ENCODE measurements around the gene CCDC14.
"Not testable (repeated sequence)": the region's sequence is repeated elsewhere in the genome, so short reads cannot be mapped to it uniquely, and the experiment has no call there.

The CCDC14 gene

GRCh38 chr3:123960781-123961507 is at the start of gene CCDC14:
Gene CCDC14, minus strand, starts transcription at chr3:123961229. Its CDS starts 56 bp downstream, at chr3:123961173.
- DNase-seq (ENCODE audit: low spot score in 2 of 2) (peak; percentile 56 to 86), ATAC-seq (peak; percentile 93)
- peak within 1 kb of the TSS; percentile 96 for H3K27ac Mint-ChIP-seq
- peaks cover 10% of the 10 kb centered on the region for H3K36me3 Mint-ChIP-seq
- H3K4me3 Mint-ChIP-seq = peak within 1 kb of the TSS; percentile 90
- no peaks in the 10 kb centered on the region for H3K9me3 Mint-ChIP-seq
- peaks cover 14% of the 10 kb centered on the region for H3K4me1 Mint-ChIP-seq

GRCh38 chr3:124008321-124008720 is 47.3 kb upstream of the CCDC14 start:
- not testable (repeated sequence) for H3K4me1 Mint-ChIP-seq; H3K27ac Mint-ChIP-seq; H3K36me3 Mint-ChIP-seq; H3K9me3 Mint-ChIP-seq; ATAC-seq; H3K4me3 Mint-ChIP-seq; DNase-seq (ENCODE audit: low spot score in 2 of 2)

- Mint-ChIP-seq H3K9me3 (no peaks in the 10 kb centered on the region), H3K4me1 (no peaks in the 10 kb centered on the region), H3K27ac (no peak overlapping the region), H3K36me3 (no peaks in the 10 kb centered on the region), H3K4me3 (no peak overlapping the region)
- no peak for DNase-seq (ENCODE audit: low spot score in 2 of 2)
- no peak for ATAC-seq
These were observed 46.2 kb upstream of the CCDC14 start for GRCh38 chr3:124007186-124007585.

GRCh38 chr3:124002405-124003079 is 41.5 kb upstream of the CCDC14 start:
- not testable (repeated sequence) for ATAC-seq, H3K4me1 Mint-ChIP-seq, H3K9me3 Mint-ChIP-seq

GRCh38 chr3:124001366-124001765 is 40.3 kb upstream of the CCDC14 start:
- ATAC-seq; DNase-seq (ENCODE audit: low spot score in 2 of 2); H3K4me3 Mint-ChIP-seq; H3K27ac Mint-ChIP-seq; H3K4me1 Mint-ChIP-seq; H3K36me3 Mint-ChIP-seq; H3K9me3 Mint-ChIP-seq: not testable (repeated sequence)

More at GRCh38 chr3:124002405-124003079, 41.5 kb upstream of the CCDC14 start:
- not testable (repeated sequence) for DNase-seq (ENCODE audit: low spot score in 2 of 2); H3K36me3 Mint-ChIP-seq; H3K27ac Mint-ChIP-seq; H3K4me3 Mint-ChIP-seq

GRCh38 chr3:123997543-123997942 is 36.5 kb upstream of the CCDC14 start:
- no peak overlapping the region for H3K27ac Mint-ChIP-seq
- no peaks in the 10 kb centered on the region for H3K36me3 Mint-ChIP-seq
- H3K4me3 Mint-ChIP-seq = no peak overlapping the region
- no peak for ATAC-seq
- no peaks in the 10 kb centered on the region for H3K4me1 Mint-ChIP-seq
- H3K9me3 Mint-ChIP-seq = no peaks in the 10 kb centered on the region
- no peak for DNase-seq (ENCODE audit: low spot score in 2 of 2)

GRCh38 chr3:123993818-123994217 is 32.8 kb upstream of the CCDC14 start:
- Mint-ChIP-seq H3K9me3 (no peaks in the 10 kb centered on the region), H3K4me1 (no peaks in the 10 kb centered on the region), H3K4me3 (no peak overlapping the region), H3K36me3 (no peaks in the 10 kb centered on the region), H3K27ac (no peak overlapping the region)
- ATAC-seq (no peak), DNase-seq (ENCODE audit: low spot score in 2 of 2) (no peak)

GRCh38 chr3:123991730-123992588 is 30.9 kb upstream of the CCDC14 start, which contains the start of gene ROPN1:
Gene ROPN1, minus strand, starts transcription at chr3:123992124. Its CDS starts 11,643 bp downstream, at chr3:123980481.
- H3K27ac Mint-ChIP-seq; H3K9me3 Mint-ChIP-seq; H3K36me3 Mint-ChIP-seq; H3K4me3 Mint-ChIP-seq; DNase-seq (ENCODE audit: low spot score in 2 of 2); H3K4me1 Mint-ChIP-seq: not testable (repeated sequence)
- peak; percentile 89 for ATAC-seq

- ATAC-seq (peak; percentile 41), DNase-seq (ENCODE audit: low spot score in 2 of 2) (no peak)
- Mint-ChIP-seq H3K36me3 (no peaks in the 10 kb centered on the region), H3K9me3 (no peaks in the 10 kb centered on the region), H3K4me3 (no peak overlapping the region), H3K27ac (no peak overlapping the region), H3K4me1 (no peaks in the 10 kb centered on the region)
These were observed 25.4 kb upstream of the CCDC14 start for GRCh38 chr3:123986427-123986826.

GRCh38 chr3:123984957-123985356 is 23.9 kb upstream of the CCDC14 start:
- no peak for DNase-seq (ENCODE audit: low spot score in 2 of 2)
- Mint-ChIP-seq H3K36me3 (no peaks in the 10 kb centered on the region), H3K27ac (no peak overlapping the region), H3K4me3 (no peak overlapping the region), H3K9me3 (no peaks in the 10 kb centered on the region), H3K4me1 (no peaks in the 10 kb centered on the region)
- ATAC-seq = no peak

- Mint-ChIP-seq H3K4me1 (no peaks in the 10 kb centered on the region), H3K36me3 (no peaks in the 10 kb centered on the region), H3K4me3 (no peak overlapping the region), H3K27ac (no peak overlapping the region), H3K9me3 (no peaks in the 10 kb centered on the region)
- ATAC-seq (no peak), DNase-seq (ENCODE audit: low spot score in 2 of 2) (no peak)
These were observed 23.3 kb upstream of the CCDC14 start for GRCh38 chr3:123984350-123984749.

- not testable (repeated sequence) for H3K4me3 Mint-ChIP-seq; H3K36me3 Mint-ChIP-seq; H3K4me1 Mint-ChIP-seq; H3K27ac Mint-ChIP-seq; DNase-seq (ENCODE audit: low spot score in 2 of 2); H3K9me3 Mint-ChIP-seq; ATAC-seq
These were observed 20.3 kb upstream of the CCDC14 start for GRCh38 chr3:123981317-123981716.

- no peak for ATAC-seq
These were observed 19.5 kb upstream of the CCDC14 start for GRCh38 chr3:123980539-123980938.

GRCh38 chr3:123979525-123980501 is 18.8 kb upstream of the CCDC14 start:
- not testable (repeated sequence) for H3K36me3 Mint-ChIP-seq, H3K9me3 Mint-ChIP-seq, H3K4me1 Mint-ChIP-seq, H3K27ac Mint-ChIP-seq, H3K4me3 Mint-ChIP-seq
- DNase-seq (ENCODE audit: low spot score in 2 of 2) (peak; percentile 8 to 51), ATAC-seq (peak; percentile 73)

More at GRCh38 chr3:123980539-123980938, 19.5 kb upstream of the CCDC14 start:
- Mint-ChIP-seq H3K36me3 (no peaks in the 10 kb centered on the region), H3K4me3 (no peak overlapping the region), H3K27ac (no peak overlapping the region), H3K4me1 (no peaks in the 10 kb centered on the region), H3K9me3 (no peaks in the 10 kb centered on the region)
- no peak for DNase-seq (ENCODE audit: low spot score in 2 of 2)
